Ovary (tissue), 9 donors: ENCODE measurements around the gene TRIM16. TPM values are rescaled to one million over a fixed set of nuclear protein-coding genes. Genes with fewer than 3 reads are reported as not detected.

Experiments used
- DNase-seq, 5 donors: peaks; one replicate each; pipeline ENCODE4 v3.0.0-alpha.2; 2019 to 2020
- H3K27ac ChIP-seq, 2 donors: fragments of 200-600 bp; one replicate each; pipeline versions ENCODE4 v1.5.1 to v1.8.0; 2019 to 2022
- H3K27me3 ChIP-seq: fragments of 200-600 bp; one replicate; pipeline ENCODE4 v1.8.0; 2022
- H3K36me3 ChIP-seq: fragments of 200-600 bp; sonication (generic); one replicate; pipeline ENCODE4 v1.5.1; 2019
- H3K4me1 ChIP-seq: one replicate; pipeline ENCODE4 v1.8.1; 2013; ENCODE audit warnings: mild to moderate bottlenecking, moderate library complexity; ENCODE audit not compliant: insufficient read depth
- H3K4me3 ChIP-seq: fragments of 200-600 bp; sonication (generic); one replicate; pipeline ENCODE4 v1.5.1; 2017
- H3K9me3 ChIP-seq, 2 donors: fragments of 200-600 bp in 1 of 2; sonication (generic) in 1 of 2; one replicate each; pipeline versions ENCODE4 v1.5.1 to v1.8.1; 2013 to 2019; ENCODE audit warnings: mild to moderate bottlenecking in 1 of 2, moderate library complexity in 1 of 2
- EP300 ChIP-seq: sonication (generic); formaldehyde crosslinking; IDR thresholded peaks from one replicate; pipeline ENCODE4 v1.6.1; 2017; ENCODE audit warnings: antibody characterized with exemption
- POLR2A ChIP-seq: fragments of 450-650 bp; IDR thresholded peaks from one replicate; pipeline ENCODE4 v1.6.1; 2017; ENCODE audit warnings: antibody characterized with exemption, mild to moderate bottlenecking, moderate library complexity
- WGBS, 3 donors: extraction: QIAGEN DNeasy Blood & Tissue Kit in 1 of 3; methylation state at CpG; one replicate each; pipeline versions ENCODE4 v1.1.5 to v1.1.7; 2013 to 2017; 5-methylcytosine and 5-hydroxymethylcytosine counted together
- intact Hi-C, 4 donors: fragments of 100-400 bp; cut with DNase I; formaldehyde crosslinking; loops; one replicate each; pipeline versions ENCODE4 v1.11.0 to v1.15.1; 2022 to 2023
- polyA plus RNA-seq, 2 donors: library from polyadenylated mRNA; stranded (reverse); fragments of 200-250 nt in 1 of 2; fragments of 350-450 nt in 1 of 2; fragmentation: Illumina TruSeq in 1 of 2; extraction: RNeasy Lipid Tissue Mini Kit (QIAGEN cat#74804) in 1 of 2; gene quantifications; one replicate each; pipeline ENCODE4 v1.2.3, GENCODE V29; 2013 to 2014
- total RNA-seq, 7 donors: library from RNA; depleted of rRNA in 2 of 7; stranded (reverse); fragments of >200 nt in 2 of 7; fragmentation: NEBNext Ultra II Directional in 3 of 7; extraction: Animal tissue kit (Norgen Biotek cat#: 25700) in 3 of 7; gene quantifications; one replicate each; pipeline versions ENCODE4 v1.1.0 to v1.2.4, GENCODE V29; 2016 to 2023
- TF ChIP-seq, protein P1 (sequence below), 3 donors: fragments of 450-650 bp in 2 of 3; fragments of 200-600 bp in 1 of 3; IDR thresholded peaks; one replicate each; pipeline versions ENCODE4 v1.5.1 to v1.8.0; 2016 to 2022; ENCODE audit warnings: antibody characterized with exemption in 3 of 3, mild to moderate bottlenecking in 1 of 3
- donor health status: DM: no; HTN: no; CAD: no; lungs with moderate emphysema.
- donor health status: DM: no; HTN: no; CAD: no.
- donor health status: Bipolar disorder and iron deficiency.
- donor health status: DM: yes; HTN: yes; CAD: no.
- donor health status: DM: no; HTN: no; CAD: no.
- donor health status: DM: yes; HTN: yes; CAD: no.

TRIM16 gene
- total and polyA plus RNA-seq, 9 donors, result 3.8 to 17.2 (median 11.2) TPM

DNA sequence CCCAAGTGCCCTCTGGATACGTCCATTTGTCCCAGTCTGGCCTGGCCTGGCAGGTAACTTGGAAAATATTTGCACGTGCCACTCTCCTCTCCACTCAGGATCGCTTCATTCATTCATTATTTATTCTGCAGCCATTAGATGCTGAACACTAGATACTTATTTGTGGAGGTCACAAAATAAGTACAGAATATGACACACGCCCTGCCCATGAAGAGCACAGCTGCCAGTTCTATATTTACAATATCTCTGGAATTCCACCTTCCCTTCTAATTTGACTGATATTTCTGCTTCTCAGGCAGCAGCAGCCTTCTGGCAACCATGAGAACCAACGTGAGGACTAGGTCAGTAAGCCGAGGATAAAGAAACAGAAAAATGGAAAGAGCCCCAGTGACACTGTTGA, 20.9 kb downstream of the TRIM16 start:
- no peaks in the 10 kb centered on the region for H3K9me3 ChIP-seq
- no peak overlapping the region for H3K4me3 ChIP-seq
- H3K27me3 ChIP-seq, result no peaks in the 10 kb centered on the region
- intact Hi-C loops, result no loop called here
- H3K36me3 ChIP-seq, result no peaks in the 10 kb centered on the region
- TF ChIP-seq, protein P1, sequence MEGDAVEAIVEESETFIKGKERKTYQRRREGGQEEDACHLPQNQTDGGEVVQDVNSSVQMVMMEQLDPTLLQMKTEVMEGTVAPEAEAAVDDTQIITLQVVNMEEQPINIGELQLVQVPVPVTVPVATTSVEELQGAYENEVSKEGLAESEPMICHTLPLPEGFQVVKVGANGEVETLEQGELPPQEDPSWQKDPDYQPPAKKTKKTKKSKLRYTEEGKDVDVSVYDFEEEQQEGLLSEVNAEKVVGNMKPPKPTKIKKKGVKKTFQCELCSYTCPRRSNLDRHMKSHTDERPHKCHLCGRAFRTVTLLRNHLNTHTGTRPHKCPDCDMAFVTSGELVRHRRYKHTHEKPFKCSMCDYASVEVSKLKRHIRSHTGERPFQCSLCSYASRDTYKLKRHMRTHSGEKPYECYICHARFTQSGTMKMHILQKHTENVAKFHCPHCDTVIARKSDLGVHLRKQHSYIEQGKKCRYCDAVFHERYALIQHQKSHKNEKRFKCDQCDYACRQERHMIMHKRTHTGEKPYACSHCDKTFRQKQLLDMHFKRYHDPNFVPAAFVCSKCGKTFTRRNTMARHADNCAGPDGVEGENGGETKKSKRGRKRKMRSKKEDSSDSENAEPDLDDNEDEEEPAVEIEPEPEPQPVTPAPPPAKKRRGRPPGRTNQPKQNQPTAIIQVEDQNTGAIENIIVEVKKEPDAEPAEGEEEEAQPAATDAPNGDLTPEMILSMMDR (IDR thresholded peaks at IDR 0.05), result no peak
- no peak for TF ChIP-seq POLR2A
- no peak for TF ChIP-seq EP300
- 87 to 89% (median 88%) methylated on average over 6 of the region's 6 CpGs for WGBS, 3 donors
- no peak overlapping the region for H3K27ac ChIP-seq
- DNase-seq, result no peak
- H3K4me1 ChIP-seq, result no peaks in the 10 kb centered on the region

GRCh38 chr17:15662681-15663080, 21.4 kb downstream of the TRIM16 start:
- 87 to 96% (median 88%) methylated on average over 3 of the region's 3 CpGs for WGBS, 3 donors

GRCh38 chr17:15660077-15660476, 24.0 kb downstream of the TRIM16 start:
- DNase-seq, result no peak
- Histone ChIP-seq H3K27me3 (no peaks in the 10 kb centered on the region), H3K4me3 (no peak overlapping the region), H3K4me1 (peaks cover under 1% of the 10 kb centered on the region), H3K9me3 (no peaks in the 10 kb centered on the region), H3K27ac (no peak overlapping the region), H3K36me3 (no peaks in the 10 kb centered on the region)
- intact Hi-C loops, result no loop called here
- WGBS, 3 donors, result 77 to 91% (median 83%) methylated on average over 3 of the region's 3 CpGs
- TF ChIP-seq, protein P1 (IDR thresholded peaks at IDR 0.05), result no peak
- TF ChIP-seq EP300 (no peak), POLR2A (no peak)

More at GRCh38 chr17:15662681-15663080, 21.4 kb downstream of the TRIM16 start:
- Histone ChIP-seq H3K9me3 (no peaks in the 10 kb centered on the region), H3K4me3 (no peak overlapping the region), H3K27ac (no peak overlapping the region), H3K27me3 (no peaks in the 10 kb centered on the region), H3K4me1 (no peaks in the 10 kb centered on the region), H3K36me3 (no peaks in the 10 kb centered on the region)
- no peak for DNase-seq
- intact Hi-C loops, result no loop called here
- TF ChIP-seq EP300 (no peak), POLR2A (no peak)
- TF ChIP-seq, protein P1 (IDR thresholded peaks at IDR 0.05), result no peak

- intact Hi-C loops, result no loop called here
- H3K9me3 ChIP-seq, result no peaks in the 10 kb centered on the region
- TF ChIP-seq POLR2A (no peak), EP300 (no peak)
- TF ChIP-seq, protein P1 (IDR thresholded peaks at IDR 0.05), result no peak
Observed at GRCh38 chr17:15659663-15660062, 24.4 kb downstream of the TRIM16 start.

More at GRCh38 chr17:15659663-15660062, 24.4 kb downstream of the TRIM16 start:
- Histone ChIP-seq H3K36me3 (no peaks in the 10 kb centered on the region), H3K27me3 (no peaks in the 10 kb centered on the region), H3K4me3 (no peak overlapping the region), H3K27ac (no peak overlapping the region), H3K4me1 (peaks cover 2% of the 10 kb centered on the region)
- DNase-seq, result no peak
- 70 to 83% (median 73%) methylated on average over 4 of the region's 4 CpGs for WGBS, 3 donors
